ENCODE measurements around the gene EFCAB5. TPM values are rescaled to one million over a fixed set of nuclear protein-coding genes. Genes with fewer than 3 reads are reported as not detected.

EFCAB5 gene
- total and polyA plus RNA-seq, 2 of the 8 experiments (the other 6 are each of a cell fraction or from before 2014, with no cell fraction given) = 0.05 to 0.34 TPM

GRCh38 chr17:30104575-30105339, 163.3 kb downstream of the EFCAB5 start (continued):
- TF ChIP-seq, protein P1, sequence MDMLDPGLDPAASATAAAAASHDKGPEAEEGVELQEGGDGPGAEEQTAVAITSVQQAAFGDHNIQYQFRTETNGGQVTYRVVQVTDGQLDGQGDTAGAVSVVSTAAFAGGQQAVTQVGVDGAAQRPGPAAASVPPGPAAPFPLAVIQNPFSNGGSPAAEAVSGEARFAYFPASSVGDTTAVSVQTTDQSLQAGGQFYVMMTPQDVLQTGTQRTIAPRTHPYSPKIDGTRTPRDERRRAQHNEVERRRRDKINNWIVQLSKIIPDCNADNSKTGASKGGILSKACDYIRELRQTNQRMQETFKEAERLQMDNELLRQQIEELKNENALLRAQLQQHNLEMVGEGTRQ (IDR thresholded peaks at IDR 0.05; ENCODE audit: low read length) = no peak; the same call in 1 of the 2 replicates
- TF ChIP-seq SRF (IDR thresholded peaks at IDR 0.05; ENCODE audit: low read depth, low read length) (no peak), BCL11A (IDR thresholded peaks at IDR 0.05; ENCODE audit: low read depth in 2 of 2, low read length in 2 of 2) (no peak), ATF3 (IDR thresholded peaks at IDR 0.05; ENCODE audit: insufficient read depth, low read depth, low read length) (no peak), NANOG (IDR thresholded peaks at IDR 0.05; ENCODE audit: insufficient read depth, low read depth, low read length, poor library complexity, severe bottlenecking) (peak; percentile 75), CTCF (IDR thresholded peaks at IDR 0.05; ENCODE audit: control extremely low read depth in 1 of 3, insufficient read depth in 1 of 3, low read depth in 1 of 3, low read length in 3 of 3) (peak; percentile 80 to 88 (median 81)), RXRA (IDR thresholded peaks at IDR 0.05; ENCODE audit: insufficient read depth, low read depth, low read length) (0 out of 2 replicates have a peak, but pooled peaks have one; percentile 43), KDM5A (IDR thresholded peaks at IDR 0.05; ENCODE audit: low read length) (no peak), CBX8 (IDR thresholded peaks at IDR 0.05; ENCODE audit: borderline replicate concordance, low read depth, low read length) (no peak), ZNF274 (IDR thresholded peaks at IDR 0.05; ENCODE audit: borderline replicate concordance, extremely low read depth, low read length) (no peak), TAF7 (optimal IDR thresholded peaks at IDR 0.05; ENCODE audit: borderline replicate concordance, low read depth, low read length) (no peak), SP1 (IDR thresholded peaks at IDR 0.05; ENCODE audit: low read depth, low read length) (no peak), POLR2AphosphoS5 (IDR thresholded peaks at IDR 0.05; ENCODE audit: low read depth, low read length) (peak; percentile 43; the same call in 1 of the 2 replicates), TAF1 (IDR thresholded peaks at IDR 0.05; ENCODE audit: low read depth, low read length) (peak; percentile 65; the same call in 1 of the 2 replicates), HDAC2 (IDR thresholded peaks at IDR 0.05; ENCODE audit: borderline replicate concordance in 1 of 2, low read depth in 2 of 2, low read length in 2 of 2) (no peak), JUND (IDR thresholded peaks at IDR 0.05; ENCODE audit: low read length) (peak; percentile 46; the same call in 1 of the 2 replicates)
